NB4 (cell line): ENCODE results near the gene FAR2.

Source experiments
- POLR2A ChIP-seq: IDR thresholded peaks from 2 replicates; pipeline ENCODE4 v1.6.1; 2011; ENCODE audit warnings: mild to moderate bottlenecking; ENCODE audit not compliant: insufficient read length; ENCODE audit errors: extremely low read depth
- TF ChIP-seq, protein P1 (sequence below): IDR thresholded peaks from 2 replicates; pipeline ENCODE4 v1.6.1; 2011; ENCODE audit warnings: low read depth, low read length

DNA sequence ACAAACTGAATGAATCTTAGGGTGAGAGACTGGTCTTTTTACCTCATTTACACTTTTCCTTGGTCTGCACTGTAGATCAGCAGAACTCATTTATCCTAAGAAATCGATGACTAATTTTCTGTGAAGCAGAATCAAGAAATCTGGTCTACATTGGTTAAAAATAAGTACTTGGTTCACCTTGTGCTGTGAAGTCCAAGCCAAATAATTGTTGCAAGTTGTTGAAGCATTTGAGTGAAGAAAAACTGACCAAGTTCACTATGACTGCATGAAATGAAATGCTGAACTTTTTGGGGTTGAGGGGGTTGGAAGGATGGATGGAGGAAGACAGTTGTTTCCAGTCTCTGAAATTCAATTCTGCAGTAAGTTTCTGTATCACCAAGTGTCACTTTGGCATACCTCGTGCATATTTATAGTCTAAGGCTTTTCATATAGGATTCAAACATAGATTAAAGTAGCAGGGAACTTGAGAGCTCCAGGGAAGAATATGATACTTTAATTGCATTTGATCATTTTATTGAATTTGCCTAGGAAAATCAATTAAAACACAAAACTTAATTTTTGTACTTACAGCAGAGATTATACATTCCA, 75.0 kb downstream of the FAR2 start:
- TF ChIP-seq, protein P1, sequence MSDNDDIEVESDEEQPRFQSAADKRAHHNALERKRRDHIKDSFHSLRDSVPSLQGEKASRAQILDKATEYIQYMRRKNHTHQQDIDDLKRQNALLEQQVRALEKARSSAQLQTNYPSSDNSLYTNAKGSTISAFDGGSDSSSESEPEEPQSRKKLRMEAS = no peak
- no peak for TF ChIP-seq POLR2A
